ENCODE results near the gene PTOV1.

Gene PTOV1

DNA sequence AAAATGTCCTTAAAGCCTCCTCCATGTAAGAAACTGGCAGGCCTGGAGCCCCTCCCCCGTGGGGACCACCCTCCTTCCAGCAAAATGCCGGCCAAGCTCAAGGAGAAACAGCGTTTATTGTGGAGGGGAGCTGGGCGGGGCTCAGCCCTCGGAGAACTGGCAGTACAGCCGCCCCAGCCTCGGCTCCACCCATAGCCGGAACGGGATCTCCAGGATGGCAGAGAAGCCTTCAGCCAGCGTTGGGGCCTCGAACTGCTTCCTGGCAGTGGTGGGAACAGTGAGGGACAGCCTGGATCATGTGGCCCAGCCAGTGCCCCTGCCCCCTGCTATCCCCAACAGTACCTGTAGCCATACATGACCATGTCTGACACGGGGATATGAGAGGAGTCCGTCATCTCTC is 10.1 kb downstream of the PTOV1 start:
- no peak for DNase-seq

DNA sequence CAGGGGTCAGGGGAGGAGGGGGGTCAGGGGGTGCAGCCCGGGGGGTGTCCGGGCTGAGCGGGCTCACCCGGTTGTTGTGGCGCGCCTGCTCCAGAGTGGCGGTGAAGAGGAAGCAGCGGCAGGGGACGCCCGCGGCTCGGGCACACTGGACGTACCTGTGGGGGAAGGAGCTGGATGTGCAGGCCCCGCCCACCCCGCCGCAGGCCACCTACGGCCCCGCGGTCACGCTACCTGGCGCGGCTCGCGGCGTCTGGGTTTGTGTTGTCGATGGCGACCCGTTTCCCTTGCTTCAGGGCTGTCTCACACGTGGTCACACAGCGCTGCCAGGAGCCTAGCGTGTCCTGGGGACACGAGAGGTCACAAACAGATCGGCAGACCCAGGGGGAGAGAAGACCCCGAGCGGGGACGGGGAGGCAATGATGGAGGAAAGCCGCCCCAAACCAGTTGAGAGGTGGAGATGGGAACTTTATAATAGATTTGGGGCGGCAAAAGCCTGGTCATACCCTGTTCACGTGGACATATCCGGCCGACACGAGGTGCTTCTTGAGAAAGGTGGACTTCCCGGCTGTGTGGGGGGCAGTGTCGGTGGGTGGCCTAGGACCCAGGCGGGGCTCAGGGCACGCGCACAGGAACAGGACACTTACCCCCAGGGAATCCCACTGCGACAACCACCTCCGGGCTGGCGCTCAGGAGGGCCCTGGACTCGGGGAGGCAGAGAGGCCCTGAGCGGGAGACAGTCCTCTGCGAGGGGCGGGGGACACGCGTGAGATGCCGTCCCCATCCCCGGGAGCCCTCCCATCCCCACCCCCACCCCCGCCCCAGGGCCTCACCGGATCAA is 10.8 kb downstream of the PTOV1 start:
- no peak for DNase-seq

DNA sequence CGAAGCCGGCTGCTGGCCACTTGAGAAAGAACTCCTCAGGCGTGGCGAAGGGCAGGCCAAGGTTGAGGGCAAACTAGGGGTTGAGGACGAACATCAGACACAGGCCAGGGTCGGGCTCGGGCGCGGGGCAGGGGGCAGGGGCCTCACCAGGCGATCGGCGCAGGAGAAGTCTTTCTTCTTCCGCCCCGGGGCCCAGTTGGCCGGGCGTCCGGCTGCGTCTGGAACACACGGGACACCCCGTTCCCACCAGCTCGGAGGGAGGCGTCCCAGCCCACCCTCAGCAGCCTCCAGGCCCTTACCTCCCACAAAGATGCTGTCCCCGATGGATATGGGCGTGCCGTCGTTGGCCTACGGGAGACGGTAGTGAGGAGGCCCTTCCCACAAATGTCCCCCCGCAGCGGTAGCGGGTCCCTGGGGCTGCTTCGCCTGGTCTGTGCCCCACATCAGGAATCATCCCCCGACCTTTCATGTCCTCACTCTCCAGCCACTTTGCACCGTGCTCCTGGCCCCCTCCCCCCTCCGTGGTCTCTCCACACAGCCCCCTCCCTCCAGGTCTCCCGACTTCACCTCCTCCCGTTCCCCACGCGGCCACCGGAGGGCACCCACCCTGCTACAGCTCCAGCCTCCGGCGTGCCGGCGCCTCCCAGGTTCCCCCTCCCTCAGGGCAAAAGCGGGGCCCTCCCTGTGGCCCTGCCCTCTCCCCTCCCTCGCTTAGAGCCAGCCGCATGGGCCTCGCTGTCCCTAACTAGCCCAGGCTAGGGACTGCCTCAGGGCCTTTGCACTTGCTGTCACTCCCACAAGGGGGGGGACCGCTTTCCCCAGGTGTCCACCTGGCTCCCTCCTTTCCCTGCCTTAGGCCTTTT is 11.7 kb downstream of the PTOV1 start:
- no peak for DNase-seq

DNA sequence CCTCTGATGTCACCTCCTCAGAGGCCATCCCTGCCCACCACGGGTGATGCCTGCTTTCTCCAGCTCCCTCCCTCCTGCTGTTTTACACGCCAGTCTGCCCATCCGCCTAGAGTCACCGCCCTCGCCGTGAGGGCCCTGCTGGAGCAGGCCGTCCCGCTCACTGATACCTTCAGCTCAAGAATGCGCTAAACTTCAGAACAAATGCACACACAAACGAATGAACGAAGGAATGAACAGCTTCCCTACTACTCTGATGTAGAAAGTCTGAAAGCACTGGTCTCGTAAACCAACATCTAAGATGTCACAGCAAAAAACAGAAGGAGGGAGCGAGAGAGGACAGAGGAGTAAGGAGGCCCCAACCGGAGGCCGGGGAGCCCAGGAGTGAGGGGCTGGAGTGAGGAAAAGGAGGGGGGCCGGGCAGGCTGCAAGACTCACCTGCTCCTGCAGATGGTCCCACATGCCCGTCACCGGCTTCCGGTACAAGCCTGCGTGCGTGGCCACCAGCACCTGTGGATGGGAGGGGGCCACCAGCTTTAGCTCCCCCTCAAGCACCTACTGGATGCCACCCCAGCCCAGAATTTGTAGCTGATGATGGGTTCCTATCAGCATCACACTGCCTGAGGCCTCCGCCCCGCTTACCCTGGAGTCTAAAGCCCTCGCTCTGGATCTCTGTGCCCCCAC is 12.4 kb downstream of the PTOV1 start:
- no peak for DNase-seq

DNA sequence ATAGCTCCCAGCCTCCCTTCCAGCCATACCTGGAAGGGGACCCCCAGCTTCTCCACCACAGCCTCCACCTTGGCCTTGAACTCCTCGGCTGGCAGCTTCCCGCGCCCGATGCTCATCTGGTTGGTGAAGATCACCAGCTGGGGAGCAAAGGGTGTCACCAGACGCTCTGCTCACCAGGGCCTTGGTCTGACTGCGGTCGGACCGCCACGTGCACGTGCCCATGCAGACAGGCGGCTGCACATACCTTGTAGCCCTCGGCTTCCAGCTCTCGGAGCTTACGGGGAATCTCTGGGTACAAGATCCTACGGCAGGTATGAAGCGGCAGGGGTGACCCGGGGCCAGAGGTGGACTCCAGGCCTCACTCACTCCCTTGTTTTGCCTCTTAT is 13.0 kb downstream of the PTOV1 start:
- DNase-seq: no peak

DNA sequence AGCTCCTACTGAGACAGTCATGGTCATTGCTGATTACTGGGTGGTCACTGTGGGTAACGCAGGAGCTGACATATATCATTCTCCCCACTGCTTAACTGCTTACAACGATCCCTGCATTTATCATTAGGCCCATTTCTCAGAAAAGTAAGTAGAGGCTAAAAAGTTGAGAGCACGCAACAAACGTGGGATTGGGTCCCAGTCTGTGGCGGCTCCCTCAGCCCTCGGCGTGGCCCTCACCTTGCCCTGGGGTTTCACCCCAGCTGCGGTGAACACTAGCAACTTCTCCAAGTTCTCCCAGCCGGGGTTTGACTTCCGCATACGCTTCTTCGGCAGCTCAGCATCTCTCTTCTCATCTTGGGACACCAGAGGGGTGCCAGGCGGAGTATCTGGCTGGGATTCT is 13.9 kb downstream of the PTOV1 start:
- no peak for DNase-seq

DNA sequence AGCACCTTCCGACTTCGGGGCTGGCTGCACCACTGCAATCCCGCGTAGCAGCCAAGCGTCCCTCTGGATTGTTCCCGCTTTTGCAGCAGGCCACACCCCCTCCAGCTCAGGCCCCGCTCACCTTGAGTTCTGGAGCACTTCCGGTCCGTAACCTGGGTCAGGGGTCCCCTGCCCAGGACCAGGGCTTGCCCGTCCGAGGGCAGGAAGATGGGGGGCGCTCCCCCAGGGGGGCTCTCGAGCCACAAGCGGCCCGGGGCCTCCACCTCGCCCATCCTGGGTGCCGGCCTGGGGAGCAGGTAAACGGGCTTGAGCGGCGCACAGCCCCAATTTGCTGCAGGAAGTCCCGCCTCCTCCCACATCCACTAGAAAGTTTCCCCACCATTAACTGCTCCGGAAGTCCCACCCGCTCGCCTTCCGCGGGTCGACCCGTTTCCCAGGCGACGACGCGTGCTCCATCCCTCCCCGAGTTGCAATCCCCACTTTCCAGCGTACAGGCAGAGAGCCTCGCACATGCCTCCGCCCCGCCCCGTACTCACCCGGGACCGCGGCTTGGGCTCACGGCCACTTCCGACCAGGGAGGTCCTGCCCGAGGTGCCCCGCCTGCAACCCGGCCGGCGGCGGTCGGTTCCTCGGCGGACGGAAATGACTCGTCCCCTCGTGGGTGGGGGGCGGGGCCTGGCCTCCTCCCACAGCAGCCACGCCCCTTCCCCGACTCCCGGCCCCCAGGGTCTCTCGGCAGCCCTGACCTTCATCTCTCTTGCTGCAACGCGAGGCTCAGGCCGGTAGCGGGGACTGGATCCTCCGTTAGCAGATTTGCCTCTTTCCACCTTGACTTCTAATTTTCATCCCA is 16.2 kb downstream of the PTOV1 start, which contains the start of gene PNKP:
PNKP (minus strand) TSS at position 644 of the 850 bp plus-strand sequence; CDS start at position 272, 372 bp downstream.
- peak in 1 of 2 experiments; percentile 82 for DNase-seq

DNA sequence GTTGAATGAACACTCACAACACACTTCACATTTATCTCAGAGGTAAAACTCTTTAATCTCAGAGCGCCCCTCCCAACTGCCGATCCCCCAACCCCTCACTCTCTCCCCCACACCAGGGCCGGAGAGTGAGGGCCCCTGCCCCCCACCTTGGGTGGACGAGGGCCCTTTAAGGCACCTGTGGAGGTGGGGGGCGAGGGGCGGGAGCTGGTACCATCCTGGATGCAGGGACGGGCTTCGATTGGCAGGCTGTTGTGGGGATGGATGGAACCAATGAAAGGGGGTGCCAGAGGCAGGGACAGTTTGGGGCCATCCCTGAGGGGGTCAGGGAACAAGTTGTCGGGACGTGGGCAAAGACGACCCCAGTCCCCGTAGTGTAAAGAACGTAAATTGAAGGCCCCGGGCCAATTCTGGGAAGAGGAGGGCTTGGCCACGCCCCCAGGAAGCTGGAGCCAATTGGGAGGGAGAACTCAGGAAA is 18.1 kb downstream of the PTOV1 start:
- no peak for DNase-seq

DNA sequence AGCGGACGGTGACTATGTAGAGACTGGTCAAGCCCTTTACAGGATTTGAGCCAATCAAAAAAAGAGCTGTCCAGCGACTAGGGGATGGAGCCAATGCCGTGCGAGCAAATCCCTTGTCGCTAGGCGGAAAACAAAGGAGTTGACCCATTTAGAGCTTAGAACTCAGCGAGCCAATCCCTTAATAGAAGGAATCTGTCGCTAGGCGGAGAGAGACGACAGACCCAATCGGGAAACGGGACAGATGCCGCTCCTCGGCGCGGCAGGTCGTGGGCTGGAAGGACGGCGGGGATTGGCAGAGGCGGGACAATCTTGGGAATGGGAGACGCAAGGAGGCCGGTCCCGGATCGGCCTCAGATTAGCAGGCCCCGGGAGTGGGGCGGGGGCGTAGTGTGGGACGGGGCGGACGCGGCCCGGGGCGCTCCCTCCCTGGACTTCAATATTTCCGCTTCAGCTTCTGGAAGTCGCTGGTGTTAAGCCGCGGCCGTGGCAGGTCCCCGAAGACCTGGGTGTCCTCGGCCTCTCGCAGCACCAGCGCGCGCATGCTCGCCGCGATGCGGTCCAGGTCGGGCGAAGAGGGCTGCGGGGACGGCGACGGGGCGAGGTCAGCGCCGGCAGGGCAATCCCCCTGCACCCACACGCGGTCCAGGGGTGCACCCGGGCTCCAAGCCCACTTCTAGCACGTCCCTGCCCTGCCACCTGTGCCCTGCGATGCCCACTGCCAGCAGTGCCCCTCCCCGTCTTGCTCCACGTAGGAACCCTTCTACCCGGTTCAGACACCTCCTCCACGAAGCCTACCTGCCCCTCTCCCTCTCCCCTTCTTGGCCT is 18.7 kb downstream of the PTOV1 start:
- peak; percentile 97 to 100 for DNase-seq

DNA sequence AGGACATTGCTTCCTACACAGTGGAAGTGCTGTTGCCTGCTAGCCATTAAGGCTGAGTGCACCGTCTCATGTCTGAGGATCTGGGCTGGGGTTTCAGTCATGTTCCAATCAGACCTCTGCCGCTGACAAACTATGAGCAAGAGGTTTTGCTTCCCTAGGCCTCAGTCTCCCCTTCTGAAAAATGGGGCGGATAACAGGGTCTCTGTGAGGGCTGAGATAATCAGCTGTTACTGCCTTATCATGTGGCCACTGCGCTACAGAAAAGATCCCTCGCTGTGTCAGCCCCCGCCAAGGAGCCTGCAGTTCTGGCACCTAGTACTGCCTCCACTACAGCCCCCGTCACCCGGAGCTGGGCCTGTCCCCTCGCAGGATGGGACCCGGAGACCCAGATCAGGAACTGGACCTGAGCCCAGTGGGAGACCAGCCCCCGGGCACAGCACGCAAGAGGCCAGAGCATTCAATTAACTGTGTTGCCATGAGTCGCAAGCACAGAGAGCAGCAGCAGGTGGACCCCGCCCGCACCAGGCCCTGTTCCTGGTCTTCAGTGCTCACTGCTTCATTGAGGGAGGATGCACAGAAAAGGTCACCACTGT is 19.4 kb downstream of the PTOV1 start:
- no peak for DNase-seq

DNA sequence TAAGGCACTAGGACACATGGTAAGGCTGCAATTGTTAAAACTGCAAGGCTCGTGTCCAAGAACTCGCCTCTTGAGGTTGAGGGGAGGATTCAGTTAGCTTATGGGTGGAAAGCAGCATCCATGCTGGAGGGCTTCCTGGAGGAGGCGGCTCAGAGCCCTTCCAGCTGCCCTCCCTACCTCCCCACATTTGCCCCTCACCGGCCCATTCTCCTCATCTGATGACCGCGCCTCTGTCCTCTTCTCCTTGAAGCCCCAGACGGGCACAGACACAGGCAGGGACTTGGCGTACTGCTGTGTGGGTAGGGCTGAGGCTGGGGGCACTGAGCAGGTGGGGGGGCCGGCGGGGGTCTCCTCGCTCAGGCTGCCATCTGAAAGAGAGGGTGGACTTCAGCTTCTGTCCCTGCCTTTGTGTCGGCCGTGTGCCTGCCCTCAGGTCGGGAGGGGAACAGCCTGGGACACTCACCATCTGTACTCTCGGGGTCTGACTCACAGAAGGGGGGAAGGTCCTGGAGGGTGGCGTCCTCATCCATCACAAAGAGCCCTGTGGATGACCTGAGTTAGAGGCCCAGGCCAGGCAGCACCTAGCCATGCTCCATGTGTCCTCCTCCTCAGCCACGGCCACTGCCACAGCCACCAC is 20.5 kb downstream of the PTOV1 start:
- no peak for DNase-seq

DNA sequence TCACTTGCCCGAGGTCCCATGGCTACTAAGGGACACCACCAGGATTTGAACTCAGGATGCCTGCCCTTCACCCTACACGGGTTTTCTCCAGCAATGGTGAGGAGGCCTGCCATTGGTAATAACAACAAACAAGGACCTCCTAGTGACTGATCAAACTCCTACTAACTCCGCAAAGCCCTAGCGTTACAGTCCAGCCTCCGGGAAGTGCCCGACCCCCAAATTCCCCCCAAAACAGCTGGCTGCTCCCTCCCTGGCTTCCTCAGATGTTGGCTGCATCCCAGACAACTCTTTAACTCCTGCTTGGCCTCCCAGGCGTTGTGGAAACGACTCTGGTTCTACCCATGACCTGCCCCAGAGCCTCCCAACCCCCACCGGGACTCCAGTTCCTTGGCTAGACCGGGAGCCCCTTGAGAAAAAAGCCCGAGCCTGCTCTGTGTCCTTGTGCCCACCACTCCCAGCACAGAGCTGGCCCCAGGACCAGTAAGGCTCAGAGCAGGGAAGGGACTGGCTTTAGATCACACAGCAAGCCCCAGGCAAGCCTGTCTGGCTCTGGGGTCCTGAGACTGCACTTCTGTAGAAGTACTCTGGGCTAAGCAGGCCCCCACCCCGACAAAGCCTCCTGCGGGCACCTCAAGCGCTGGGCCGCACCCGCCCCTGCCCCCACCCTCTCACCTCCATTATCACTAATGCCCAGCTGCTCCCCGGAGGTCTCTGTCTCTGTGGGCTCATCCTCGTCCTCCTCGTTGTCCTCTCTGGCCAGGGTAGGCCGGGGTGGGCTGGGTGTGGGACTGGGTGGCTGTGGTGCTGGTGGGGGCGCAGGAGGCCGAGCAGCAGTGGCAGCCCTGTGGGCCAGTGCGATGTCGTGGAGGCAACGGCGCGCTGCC is 21.5 kb downstream of the PTOV1 start:
- DNase-seq: no peak

DNA sequence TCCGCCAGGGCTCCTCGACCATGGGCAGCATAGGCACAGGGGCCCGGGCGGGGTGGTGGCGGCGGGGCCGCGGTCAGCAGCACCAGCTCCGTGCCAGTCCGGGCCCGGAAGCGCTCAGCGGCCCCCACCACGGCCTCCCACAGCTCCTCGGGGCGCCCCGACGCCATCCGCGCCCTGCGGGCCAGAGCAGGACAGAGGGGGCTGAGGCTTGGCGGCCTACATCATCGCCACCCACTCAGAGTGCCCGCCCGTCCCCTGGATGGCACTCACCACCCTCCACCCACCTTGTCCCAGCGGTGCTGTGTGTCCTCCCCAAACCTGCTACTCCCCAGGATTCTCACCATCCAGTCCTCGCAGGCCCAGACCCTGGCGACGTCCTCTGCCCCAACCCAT is 22.2 kb downstream of the PTOV1 start:
- no peak for DNase-seq

DNA sequence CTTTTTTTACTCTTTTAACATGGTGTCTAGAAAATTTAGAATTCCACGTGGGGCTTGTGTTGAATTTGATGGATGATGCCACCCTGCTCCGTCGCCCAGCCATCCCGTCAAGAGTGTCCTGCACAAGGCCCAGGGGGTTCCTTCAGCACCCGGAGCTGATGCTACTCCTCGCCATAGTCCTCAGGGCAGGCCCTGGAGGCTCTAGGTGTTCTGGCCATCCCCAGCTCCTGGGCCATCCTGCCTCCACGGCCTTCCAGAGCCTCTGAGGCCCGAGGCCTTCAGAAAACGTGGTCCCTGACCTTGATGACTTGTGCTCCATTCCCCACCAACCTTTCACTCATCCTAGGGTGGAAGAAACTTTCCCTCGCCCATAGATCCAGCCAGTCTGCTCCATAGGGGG is 22.9 kb downstream of the PTOV1 start:
- DNase-seq: no peak

DNA sequence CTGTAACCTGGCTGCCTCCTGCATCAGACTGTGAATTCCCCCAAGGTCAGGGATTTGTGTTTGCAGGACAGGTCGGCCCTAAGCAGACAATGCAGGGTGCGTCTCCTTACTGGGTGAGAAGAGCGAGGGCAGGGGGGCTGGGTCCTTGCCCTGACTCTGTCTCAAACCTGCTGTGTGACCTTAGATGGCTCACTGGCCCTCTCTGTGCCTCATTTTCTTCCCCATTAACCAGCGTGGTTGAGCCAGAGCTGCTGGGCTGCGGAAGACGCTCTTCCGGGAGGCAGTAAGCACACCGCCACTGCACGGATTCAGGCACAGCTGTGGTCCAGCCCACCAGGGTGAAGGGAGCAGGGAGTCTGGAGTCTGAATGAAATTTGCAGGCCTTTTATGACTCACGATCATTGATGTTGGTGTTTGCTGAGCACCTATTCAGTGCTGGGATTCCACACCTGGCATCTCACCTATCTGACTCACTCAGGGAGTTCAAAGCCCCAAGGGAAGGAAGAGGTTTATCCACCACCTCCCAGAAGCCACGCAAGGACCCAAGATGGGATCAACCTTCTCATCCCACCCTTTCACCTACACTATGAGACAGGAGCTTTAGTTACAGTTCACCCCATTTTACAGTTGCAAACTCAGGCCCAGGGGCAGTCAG is 23.7 kb downstream of the PTOV1 start:
- DNase-seq: no peak

DNA sequence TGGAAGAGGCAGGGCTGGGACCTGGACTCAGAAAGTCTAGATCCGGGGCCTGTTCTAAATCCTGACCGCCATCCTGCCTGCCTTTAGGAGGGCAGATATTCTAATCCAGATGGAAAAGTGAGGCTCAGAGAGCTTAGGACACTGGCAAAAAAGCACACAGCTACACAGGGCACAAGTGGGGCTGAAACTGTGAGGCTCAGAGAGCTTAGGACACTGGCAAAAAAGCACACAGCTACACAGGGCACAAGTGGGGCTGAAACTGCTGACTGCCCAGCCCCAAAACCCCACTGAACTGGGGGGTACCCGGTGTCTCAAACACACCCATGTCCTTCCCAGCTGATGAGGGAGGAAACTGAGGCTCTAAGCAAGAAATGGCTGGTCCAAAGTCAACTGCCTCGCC is 24.2 kb downstream of the PTOV1 start:
- DNase-seq: no peak

DNA sequence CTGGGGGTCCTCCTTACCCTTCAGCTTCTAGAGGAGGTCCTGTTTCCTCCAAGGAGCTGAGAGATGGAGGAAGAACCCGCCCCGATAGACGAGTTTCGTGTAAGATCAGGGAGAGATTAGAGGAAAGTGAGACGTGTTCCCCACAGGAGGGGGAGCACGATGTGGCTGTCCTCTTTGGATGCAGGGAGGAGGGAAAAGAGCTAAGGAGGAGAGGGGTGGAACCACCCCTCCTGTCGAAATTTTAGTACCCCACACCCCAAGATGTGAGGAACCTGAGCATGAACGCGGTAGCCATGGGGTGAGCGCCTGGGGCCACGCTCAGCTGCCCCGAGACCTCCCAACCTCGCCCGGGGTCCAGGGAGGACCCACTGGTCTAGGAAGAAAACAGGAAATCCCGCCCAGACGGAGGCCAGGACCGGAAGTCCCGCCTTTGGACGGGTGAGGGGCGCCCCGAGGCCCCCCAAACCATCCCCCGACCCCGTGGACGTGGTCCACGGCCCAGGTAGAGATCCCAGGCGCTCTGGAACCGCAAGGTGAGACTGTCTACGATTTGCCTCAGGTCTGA is 25.0 kb downstream of the PTOV1 start:
- DNase-seq: peak in 1 of 2 experiments; percentile 11

DNA sequence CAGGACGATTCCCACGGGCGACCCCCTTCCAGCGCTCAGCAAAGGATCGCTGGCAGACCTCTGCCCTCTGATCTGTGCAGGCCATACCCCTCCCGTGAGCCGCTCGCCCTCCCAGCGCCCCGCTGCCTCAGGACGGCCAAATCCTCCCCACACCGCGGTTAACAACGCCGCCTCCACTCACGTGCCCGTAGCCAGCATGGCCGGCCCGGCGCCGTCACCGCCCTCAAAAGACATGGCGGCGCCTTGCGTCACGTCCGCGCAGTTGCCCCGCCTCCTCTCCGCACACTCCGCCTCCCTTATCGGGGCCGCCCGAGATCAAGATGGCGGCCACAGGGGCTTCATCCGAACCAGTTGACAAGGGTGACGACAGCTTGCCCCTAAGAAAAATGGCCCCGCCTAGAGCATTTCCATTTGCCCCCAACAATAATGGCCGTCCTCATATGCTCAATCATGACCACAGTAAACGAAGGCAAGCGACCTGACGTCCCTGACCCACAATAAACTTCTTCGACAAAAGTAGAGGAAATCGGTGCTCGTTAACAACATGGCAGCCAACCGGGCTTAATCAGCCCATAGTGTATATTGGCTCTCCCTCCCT is 25.6 kb downstream of the PTOV1 start:
- DNase-seq: peak; percentile 90 to 96

All from cerebellar nuclear complex (tissue), 1 donor.